HG03520 (cell line): ENCODE data around the gene SIGLEC15.

Experiments
- ATAC-seq: cut with Tn5 transposase; IDR thresholded peaks from one replicate; pipeline ENCODE4 v1.9.1; 2021; ENCODE audit warnings: mild to moderate bottlenecking, moderate library complexity; ENCODE audit not compliant: unreplicated experiment

Gene SIGLEC15

GRCh38 chr18:45874491-45875184, 49.2 kb downstream of the SIGLEC15 start:
- peak; percentile 87 for ATAC-seq

- ATAC-seq: no peak
Measured at GRCh38 chr18:45876161-45876560, 50.7 kb downstream of the SIGLEC15 start.

GRCh38 chr18:45877403-45877802, 51.9 kb downstream of the SIGLEC15 start:
- no peak for ATAC-seq

GRCh38 chr18:45879681-45880655, 54.5 kb downstream of the SIGLEC15 start:
- no peak for ATAC-seq

GRCh38 chr18:45880876-45881558, 55.5 kb downstream of the SIGLEC15 start:
- ATAC-seq: no peak

GRCh38 chr18:45887585-45887984, 62.1 kb downstream of the SIGLEC15 start:
- ATAC-seq: no peak

GRCh38 chr18:45889419-45890064, 64.1 kb downstream of the SIGLEC15 start:
- ATAC-seq: no peak

- no peak for ATAC-seq
Measured at GRCh38 chr18:45890606-45891005, 65.1 kb downstream of the SIGLEC15 start.

- no peak for ATAC-seq
Measured at GRCh38 chr18:45891806-45892205, 66.3 kb downstream of the SIGLEC15 start.
